Activated effector memory CD4-positive, alpha-beta T cell treated with Interleukin-2 at 50 U/mL for 16 hours (primary cell): ENCODE results near the gene DPP9.
"Not testable (repeated sequence)": the region's sequence is repeated elsewhere in the genome, so short reads cannot be mapped to it uniquely, and the experiment has no call there.

Experiments
- DNase-seq: peaks from one replicate; pipeline ENCODE4 v3.0.0-alpha.2; 2020

The DPP9 gene

GRCh38 chr19:4723595-4724514 lies at the start of gene DPP9:
Gene DPP9 (minus strand): TSS chr19:4723842. CDS start chr19:4719906, 3,936 bp downstream.
- peak; percentile 95 for DNase-seq

- DNase-seq = no peak
Measured at GRCh38 chr19:4773047-4773640, 49.5 kb upstream of the DPP9 start.

- DNase-seq = no peak
Measured at GRCh38 chr19:4772566-4772965, 48.9 kb upstream of the DPP9 start.

GRCh38 chr19:4768934-4769777 lies 45.5 kb upstream of the DPP9 start:
- peak; percentile 48 for DNase-seq

- DNase-seq = no peak
Measured at GRCh38 chr19:4764393-4764660, 40.7 kb upstream of the DPP9 start.

- DNase-seq = no peak
Measured at GRCh38 chr19:4763021-4763420, 39.4 kb upstream of the DPP9 start.

GRCh38 chr19:4760285-4760650 lies 36.6 kb upstream of the DPP9 start:
- no peak for DNase-seq

GRCh38 chr19:4759388-4760284 lies 36.0 kb upstream of the DPP9 start:
- DNase-seq = peak; percentile 31

GRCh38 chr19:4758659-4759058 lies 35.0 kb upstream of the DPP9 start:
- no peak for DNase-seq

- no peak for DNase-seq
Measured at GRCh38 chr19:4758082-4758481, 34.4 kb upstream of the DPP9 start.

GRCh38 chr19:4755459-4755858 lies 31.8 kb upstream of the DPP9 start:
- no peak for DNase-seq

- DNase-seq = no peak
Measured at GRCh38 chr19:4754248-4754647, 30.6 kb upstream of the DPP9 start.

GRCh38 chr19:4749870-4750590 lies 26.4 kb upstream of the DPP9 start:
- DNase-seq = no peak

- no peak for DNase-seq
Measured at GRCh38 chr19:4748589-4748988, 24.9 kb upstream of the DPP9 start.

GRCh38 chr19:4748185-4748584 lies 24.5 kb upstream of the DPP9 start:
- no peak for DNase-seq

- no peak for DNase-seq
Measured at GRCh38 chr19:4745986-4746385, 22.3 kb upstream of the DPP9 start.

- DNase-seq = not testable (repeated sequence)
Measured at GRCh38 chr19:4745175-4745574, 21.5 kb upstream of the DPP9 start.

GRCh38 chr19:4744451-4745174 lies 21.0 kb upstream of the DPP9 start:
- DNase-seq = no peak

- no peak for DNase-seq
Measured at GRCh38 chr19:4742723-4743646, 19.3 kb upstream of the DPP9 start.

GRCh38 chr19:4740092-4740491 lies 16.4 kb upstream of the DPP9 start:
- DNase-seq = no peak
